Measurements from ENCODE around the gene MMD2.
"Not testable (repeated sequence)": the region's sequence is repeated elsewhere in the genome, so short reads cannot be mapped to it uniquely, and the experiment has no call there.

The MMD2 gene

DNA sequence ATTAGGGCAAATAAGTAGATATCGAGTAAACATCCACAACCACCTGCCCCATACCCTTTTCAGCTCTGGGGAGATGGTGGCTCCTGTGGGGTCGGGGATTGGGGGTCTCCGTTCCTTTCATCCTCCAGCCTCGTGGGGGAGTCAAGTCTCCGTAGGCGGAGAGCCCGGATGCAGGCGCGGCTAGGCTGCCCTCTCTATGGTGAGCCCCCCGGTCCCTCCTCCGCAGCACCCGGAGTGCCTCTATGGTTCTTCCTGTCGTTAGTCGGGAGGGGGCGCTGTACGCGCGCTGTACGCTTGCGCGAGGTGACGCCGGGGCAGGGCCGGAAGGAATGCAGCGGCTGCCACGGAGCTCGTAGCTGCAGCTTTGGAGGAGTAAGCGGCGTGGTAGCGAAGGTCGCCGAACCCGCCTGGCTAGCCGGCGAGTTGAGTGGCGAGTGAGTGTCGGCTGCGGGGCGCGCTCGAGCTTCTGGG lies 14.8 kb upstream of the MMD2 start:
- peak; percentile 94 for DNase-seq
- Mint-ChIP-seq H3K36me3 (peaks cover 24% of the 10 kb centered on the region), H3K4me1 (peaks cover 27% of the 10 kb centered on the region), H3K9me3 (no peaks in the 10 kb centered on the region), H3K27ac (peak overlapping the region; percentile 97), H3K27me3 (peaks cover 3% of the 10 kb centered on the region), H3K4me3 (peak overlapping the region; percentile 99)
- CTCF ChIA-PET: interaction anchor here (0.6 to 4.0 kb wide), 13 partner anchors 18 to 203 kb away, joined by 3 to 60 read pairs (median 4); partner anchors contain the start of gene AP5Z1

DNA sequence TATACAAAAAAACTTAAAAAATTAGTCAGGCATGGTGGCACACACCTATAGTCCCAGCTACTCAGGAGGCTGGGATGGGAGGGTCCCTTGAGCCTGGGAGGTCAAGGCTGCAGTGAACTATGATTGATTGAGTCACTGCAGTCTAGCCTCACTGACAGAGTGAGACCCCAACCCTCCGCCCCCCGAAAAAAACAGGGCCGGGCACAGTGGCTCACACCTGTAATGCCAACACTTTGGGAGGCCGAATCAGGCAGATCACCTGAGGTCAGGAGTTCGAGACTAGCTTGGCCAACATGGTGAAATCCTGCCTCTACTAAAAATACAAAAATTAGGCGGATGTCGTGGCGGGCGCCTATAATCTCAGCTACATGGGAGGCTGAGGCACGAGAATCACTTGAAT lies 13.5 kb upstream of the MMD2 start:
- peaks cover 22% of the 10 kb centered on the region for H3K4me1 Mint-ChIP-seq
- DNase-seq, H3K9me3 Mint-ChIP-seq, H3K4me3 Mint-ChIP-seq, H3K27me3 Mint-ChIP-seq, H3K27ac Mint-ChIP-seq: not testable (repeated sequence)
- H3K36me3 Mint-ChIP-seq: peaks cover 16% of the 10 kb centered on the region
- CTCF ChIA-PET: interaction anchor here (4.0 kb wide), 1 partner anchor 114 kb away, joined by 60 read pairs; no protein-coding TSS in a partner anchor

DNA sequence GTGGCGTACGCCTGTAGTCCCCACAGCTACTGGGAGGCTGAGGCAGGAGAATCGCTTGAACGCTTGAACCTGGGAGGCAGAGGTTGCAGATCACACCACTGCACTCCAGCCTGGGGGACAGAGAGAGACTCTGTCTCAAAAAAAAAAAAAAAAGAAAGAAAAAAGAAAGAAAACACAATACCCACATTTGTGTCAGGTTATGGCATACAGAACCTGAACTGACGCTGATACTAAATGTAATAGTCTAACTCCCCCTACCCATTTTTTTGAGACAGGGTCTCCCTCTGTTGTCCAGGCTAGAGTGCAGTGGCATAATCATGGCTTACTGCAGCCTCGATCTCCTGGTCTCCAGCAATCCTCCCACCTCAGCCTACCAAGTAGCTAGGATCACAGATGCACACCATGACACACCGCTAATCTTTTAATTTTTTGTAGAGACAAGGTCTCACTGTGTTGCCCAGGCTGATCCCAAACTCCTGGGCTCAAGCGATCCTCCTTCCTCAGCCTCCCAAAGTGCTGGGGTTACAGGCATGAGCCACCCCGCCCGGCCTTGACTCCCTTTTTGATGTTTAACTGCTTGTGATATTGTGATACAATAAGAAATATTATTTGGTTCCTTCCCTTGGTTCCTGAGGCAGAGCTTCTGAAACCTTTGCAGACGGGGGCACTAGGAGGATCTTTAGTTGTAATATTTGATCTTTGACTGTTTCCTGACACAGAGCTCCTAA lies 6.5 kb upstream of the MMD2 start:
- Mint-ChIP-seq H3K9me3 (no peaks in the 10 kb centered on the region), H3K27ac (no peak overlapping the region), H3K4me3 (no peak overlapping the region), H3K27me3 (peaks cover 20% of the 10 kb centered on the region), H3K36me3 (no peaks in the 10 kb centered on the region), H3K4me1 (no peaks in the 10 kb centered on the region)
- DNase-seq: no peak
- CTCF ChIA-PET: interaction anchor here (0.5 kb wide), 1 partner anchor 902 kb away, joined by 3 read pairs; no protein-coding TSS in a partner anchor

DNA sequence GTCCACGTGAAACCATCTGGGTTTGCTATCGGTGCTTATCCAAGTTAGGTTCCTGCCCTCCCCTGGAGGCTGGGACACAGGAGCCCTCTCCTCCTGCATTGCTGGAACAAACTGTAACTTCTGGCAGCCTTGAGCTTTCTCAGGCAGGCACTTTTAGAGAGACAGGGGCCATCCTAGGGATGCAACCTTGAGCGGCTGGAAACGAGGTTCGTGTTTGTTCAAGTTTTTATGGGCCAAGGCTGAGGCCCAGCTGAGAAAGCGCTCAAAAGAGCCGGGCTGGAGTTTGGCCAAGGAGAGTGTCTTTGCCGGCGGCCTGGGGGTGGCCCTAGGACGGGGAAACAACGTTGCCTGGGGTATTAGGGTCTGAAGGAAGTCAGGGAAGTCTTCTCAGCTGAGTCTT lies 5.5 kb upstream of the MMD2 start:
- Mint-ChIP-seq H3K4me3 (no peak overlapping the region), H3K9me3 (no peaks in the 10 kb centered on the region), H3K27ac (no peak overlapping the region), H3K4me1 (no peaks in the 10 kb centered on the region), H3K27me3 (peaks cover 24% of the 10 kb centered on the region), H3K36me3 (no peaks in the 10 kb centered on the region)
- no peak for DNase-seq
- CTCF ChIA-PET: no interaction called here

DNA sequence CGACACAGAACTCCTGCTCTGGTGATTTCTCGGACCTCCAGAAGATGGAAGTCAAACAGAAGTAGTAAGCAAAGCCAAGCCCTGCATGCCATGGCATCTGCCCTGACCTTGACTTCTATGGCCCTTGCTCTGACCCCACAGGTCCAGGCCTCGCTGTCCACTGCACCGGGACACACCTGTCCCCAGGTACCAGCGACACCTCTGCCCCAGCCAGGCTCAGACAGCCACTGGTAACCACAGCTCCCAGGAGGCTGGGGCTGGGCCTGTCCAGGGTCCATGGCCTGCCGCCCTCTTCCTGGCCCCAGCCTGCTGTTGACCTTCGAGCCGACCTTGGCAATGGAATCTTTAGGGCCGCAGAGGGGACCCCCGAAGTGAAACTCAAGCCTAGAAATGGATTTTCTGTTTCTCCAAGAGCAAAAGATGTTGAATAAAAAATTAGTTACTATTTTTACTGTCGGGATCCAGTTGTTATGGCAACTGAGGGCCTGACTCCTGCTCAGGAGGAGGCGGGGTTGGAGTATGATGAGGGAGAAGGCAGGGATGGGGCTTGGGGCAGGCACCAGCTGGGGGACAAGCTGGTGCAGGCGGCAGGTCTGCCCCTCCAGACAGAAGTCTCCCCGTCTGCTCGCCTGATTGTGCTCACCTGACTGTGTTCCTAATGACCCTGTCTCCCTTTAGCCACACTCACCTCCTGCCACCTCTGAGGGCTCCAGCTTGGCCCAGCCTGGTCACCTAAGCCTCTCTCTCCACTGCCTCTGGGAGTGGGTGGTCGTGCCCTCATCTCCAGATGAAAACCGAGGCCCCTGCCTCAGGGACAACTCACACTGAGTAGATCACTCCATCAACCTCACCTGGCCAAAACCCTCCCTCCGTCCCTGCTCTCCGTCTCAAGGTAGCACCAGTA lies 4.1 kb upstream of the MMD2 start:
- Mint-ChIP-seq H3K27ac (no peak overlapping the region), H3K36me3 (no peaks in the 10 kb centered on the region), H3K27me3 (peaks cover 32% of the 10 kb centered on the region), H3K9me3 (no peaks in the 10 kb centered on the region), H3K4me1 (peaks cover 5% of the 10 kb centered on the region), H3K4me3 (no peak overlapping the region)
- CTCF ChIA-PET: no interaction called here
- no peak for DNase-seq

- H3K27ac Mint-ChIP-seq: no peak overlapping the region
- H3K4me1 Mint-ChIP-seq: peaks cover 5% of the 10 kb centered on the region
- no peaks in the 10 kb centered on the region for H3K9me3 Mint-ChIP-seq
- CTCF ChIA-PET: no interaction called here
- no peak for DNase-seq
- peaks cover 54% of the 10 kb centered on the region for H3K27me3 Mint-ChIP-seq
- no peak overlapping the region for H3K4me3 Mint-ChIP-seq
- H3K36me3 Mint-ChIP-seq: no peaks in the 10 kb centered on the region
These were observed 1.4 kb upstream of the MMD2 start for GRCh38 chr7:4960363-4960762.

GRCh38 chr7:4959893-4960292 lies 906 bp upstream of the MMD2 start:
- CTCF ChIA-PET: no interaction called here
- Mint-ChIP-seq H3K27me3 (peaks cover 53% of the 10 kb centered on the region), H3K4me1 (peaks cover 5% of the 10 kb centered on the region), H3K9me3 (no peaks in the 10 kb centered on the region), H3K4me3 (no peak overlapping the region), H3K36me3 (no peaks in the 10 kb centered on the region), H3K27ac (no peak overlapping the region)
- DNase-seq: no peak

- no peak for DNase-seq
- CTCF ChIA-PET: no interaction called here
- H3K4me1 Mint-ChIP-seq: peaks cover 5% of the 10 kb centered on the region
- H3K9me3 Mint-ChIP-seq: no peaks in the 10 kb centered on the region
- peaks cover 48% of the 10 kb centered on the region for H3K27me3 Mint-ChIP-seq
- H3K27ac Mint-ChIP-seq: no peak overlapping the region
- H3K36me3 Mint-ChIP-seq: no peaks in the 10 kb centered on the region
- H3K4me3 Mint-ChIP-seq: no peak overlapping the region
These were observed 319 bp upstream of the MMD2 start for GRCh38 chr7:4959306-4959705.

DNA sequence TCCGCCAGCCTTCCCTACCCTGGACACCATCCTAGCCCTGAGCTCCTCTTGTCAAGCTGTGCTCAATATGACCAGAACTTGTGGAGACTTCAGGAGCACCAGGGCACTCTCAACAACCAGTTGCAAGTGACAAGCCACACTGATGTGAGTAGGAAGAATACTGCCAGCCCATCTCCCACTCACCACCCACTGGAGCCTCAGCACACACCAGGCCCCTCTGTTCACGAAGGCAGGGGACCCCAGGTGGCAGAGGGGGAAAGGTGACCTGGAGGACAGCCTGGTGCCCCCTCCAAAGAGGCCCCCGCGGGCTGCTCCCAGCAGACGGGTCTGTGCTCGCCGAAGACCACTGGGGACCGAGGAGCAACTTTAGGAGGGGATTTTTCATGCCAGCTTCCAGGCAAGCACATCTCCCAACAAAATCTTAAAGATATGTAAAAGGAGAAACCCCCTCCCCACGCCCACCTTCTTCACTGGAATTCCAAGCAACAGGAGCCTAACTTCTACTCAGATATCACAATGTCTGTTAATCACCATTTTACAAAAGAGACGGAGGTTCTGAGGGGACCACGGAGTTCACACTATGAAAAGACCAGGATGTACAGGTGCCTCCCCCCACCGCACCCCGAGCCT lies 1.0 kb downstream of the MMD2 start:
- no peak for DNase-seq
- CTCF ChIA-PET: no interaction called here
- Mint-ChIP-seq H3K4me3 (no peak overlapping the region), H3K4me1 (peaks cover 5% of the 10 kb centered on the region), H3K27me3 (peaks cover 48% of the 10 kb centered on the region), H3K27ac (no peak overlapping the region), H3K36me3 (no peaks in the 10 kb centered on the region), H3K9me3 (no peaks in the 10 kb centered on the region)

DNA sequence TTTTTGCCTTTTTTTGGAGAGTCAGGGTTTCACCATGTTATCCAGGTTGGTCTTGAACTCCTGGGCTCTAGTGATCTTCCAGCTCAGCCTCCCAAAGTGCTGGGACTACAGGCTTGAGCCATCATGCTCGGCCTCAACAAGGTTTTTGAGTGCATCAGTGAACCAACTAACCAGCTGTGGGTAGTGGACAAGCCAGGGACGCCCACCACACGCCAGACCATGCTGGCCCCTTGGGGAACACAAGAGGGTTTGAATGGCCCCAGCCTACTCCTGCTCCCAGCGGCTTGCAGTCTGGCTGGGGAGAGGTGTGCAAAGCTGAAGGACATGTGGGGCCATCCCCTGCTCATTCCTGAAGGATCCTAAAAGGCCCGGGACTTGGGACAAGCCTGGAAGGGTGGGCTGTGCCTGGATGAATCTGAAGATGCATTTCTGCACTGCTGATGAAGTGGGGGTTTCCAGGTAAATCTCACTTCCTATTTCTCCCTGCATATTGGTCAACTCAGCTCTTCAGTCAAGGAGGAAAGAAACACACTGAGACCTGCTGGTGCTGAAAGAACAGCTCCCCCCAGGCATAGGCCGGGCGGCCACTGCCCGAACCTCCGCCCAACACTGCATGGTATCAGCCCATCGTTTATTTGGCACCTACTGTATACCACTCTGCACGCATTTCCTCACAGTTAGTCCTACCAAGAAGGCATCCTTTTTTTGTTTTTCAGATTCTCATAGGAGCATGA lies 6.9 kb downstream of the MMD2 start:
- H3K4me3 Mint-ChIP-seq: no peak overlapping the region

GRCh38 chr7:4951304-4951703 lies 7.7 kb downstream of the MMD2 start:
- Mint-ChIP-seq H3K9me3 (peaks cover 2% of the 10 kb centered on the region), H3K27me3 (peaks cover 28% of the 10 kb centered on the region)
- CTCF ChIA-PET: interaction anchor here (1.3 kb wide), 1 partner anchor 152 kb away, joined by 4 read pairs; no protein-coding TSS in a partner anchor

More for the DNA sequence above, 6.9 kb downstream of the MMD2 start:
- Mint-ChIP-seq H3K36me3 (no peaks in the 10 kb centered on the region), H3K9me3 (peaks cover 2% of the 10 kb centered on the region), H3K4me1 (no peaks in the 10 kb centered on the region), H3K27ac (no peak overlapping the region), H3K27me3 (peaks cover 31% of the 10 kb centered on the region)
- peak; percentile 26 for DNase-seq
- CTCF ChIA-PET: no interaction called here

GRCh38 chr7:4948402-4948801 lies 10.6 kb downstream of the MMD2 start:
- Mint-ChIP-seq H3K36me3 (no peaks in the 10 kb centered on the region), H3K27me3 (peaks cover 35% of the 10 kb centered on the region), H3K27ac (no peak overlapping the region), H3K4me3 (no peak overlapping the region), H3K9me3 (peaks cover 2% of the 10 kb centered on the region), H3K4me1 (no peaks in the 10 kb centered on the region)
- CTCF ChIA-PET: no interaction called here
- DNase-seq: no peak

More at GRCh38 chr7:4951304-4951703, 7.7 kb downstream of the MMD2 start:
- Mint-ChIP-seq H3K27ac (no peak overlapping the region), H3K4me1 (no peaks in the 10 kb centered on the region), H3K4me3 (no peak overlapping the region), H3K36me3 (no peaks in the 10 kb centered on the region)
- DNase-seq: no peak

DNA sequence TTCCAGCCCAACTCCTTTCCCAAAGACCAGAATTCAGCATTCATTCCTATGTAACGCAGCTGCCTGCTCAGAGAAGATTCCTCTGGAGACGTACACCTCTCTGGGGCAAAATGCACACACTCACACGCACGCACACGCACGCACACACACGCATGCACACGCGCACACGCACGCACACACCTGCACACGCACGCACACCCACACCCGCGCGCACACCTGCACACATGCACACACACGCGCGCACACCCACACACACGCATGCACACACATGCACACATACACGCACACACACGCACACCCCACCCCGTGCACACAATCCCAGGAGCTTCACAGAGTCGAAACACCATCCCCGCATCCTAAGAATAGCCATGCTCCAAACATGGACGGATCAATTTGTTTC lies 13.0 kb downstream of the MMD2 start:
- CTCF ChIA-PET: no interaction called here
- Mint-ChIP-seq H3K27me3 (peaks cover 22% of the 10 kb centered on the region), H3K4me1 (no peaks in the 10 kb centered on the region), H3K36me3 (no peaks in the 10 kb centered on the region), H3K9me3 (peaks cover 2% of the 10 kb centered on the region), H3K27ac (no peak overlapping the region), H3K4me3 (no peak overlapping the region)
- no peak for DNase-seq

DNA sequence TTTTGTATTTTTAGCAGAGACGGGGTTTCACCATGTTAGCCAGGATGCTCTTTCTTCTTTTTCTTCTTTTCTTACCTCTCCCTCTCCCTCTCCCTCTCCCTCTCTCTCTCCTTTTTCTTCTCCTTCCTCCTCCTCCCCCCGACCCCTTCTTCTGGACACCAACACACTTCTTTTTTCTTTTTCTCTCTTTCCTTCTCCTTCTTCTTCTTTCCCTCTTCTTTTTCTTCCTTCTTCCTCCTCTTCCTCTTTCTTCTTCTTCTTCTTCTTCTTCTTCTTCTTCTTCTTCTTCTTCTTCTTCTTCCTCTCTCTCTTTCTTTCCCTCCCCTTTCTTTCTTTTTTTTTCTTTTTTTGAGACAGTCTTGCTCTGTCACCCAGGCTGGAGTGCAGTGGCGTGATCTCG lies 14.0 kb downstream of the MMD2 start:
- Mint-ChIP-seq H3K4me3 (no peak overlapping the region), H3K27ac (no peak overlapping the region), H3K9me3 (peaks cover 2% of the 10 kb centered on the region), H3K4me1 (no peaks in the 10 kb centered on the region), H3K36me3 (no peaks in the 10 kb centered on the region), H3K27me3 (peaks cover 21% of the 10 kb centered on the region)
- DNase-seq: no peak
- CTCF ChIA-PET: no interaction called here
